ENCODE results near the gene MED15. TPM values are rescaled to one million over a fixed set of nuclear protein-coding genes. Genes with fewer than 3 reads are reported as not detected.
A peak's percentile ranks its signal among the peaks of the same experiment; 100 is the strongest.

Gene MED15
- total RNA-seq, 1 donor from 2014 or later: 26.2 TPM

- ATAC-seq (no peak), DNase-seq (ENCODE audit: low spot score) (no peak)
Measured at GRCh38 chr22:20567993-20568417, 60.6 kb downstream of the MED15 start.

GRCh38 chr22:20568502-20569058 lies 61.2 kb downstream of the MED15 start:
- DNase-seq (ENCODE audit: low spot score) (no peak), ATAC-seq (no peak)

GRCh38 chr22:20569059-20570058 lies 61.9 kb downstream of the MED15 start:
- peak; percentile 23 for ATAC-seq
- DNase-seq (ENCODE audit: low spot score): no peak

GRCh38 chr22:20571078-20571503 lies 63.7 kb downstream of the MED15 start:
- DNase-seq (ENCODE audit: low spot score) (no peak), ATAC-seq (no peak)

GRCh38 chr22:20571531-20572007 lies 64.2 kb downstream of the MED15 start:
- DNase-seq (ENCODE audit: low spot score) (no peak), ATAC-seq (peak; percentile 33)

- no peak for ATAC-seq
- DNase-seq (ENCODE audit: low spot score): no peak
Measured at GRCh38 chr22:20572132-20572802, 64.9 kb downstream of the MED15 start.

- ATAC-seq (no peak), DNase-seq (ENCODE audit: low spot score) (no peak)
Measured at GRCh38 chr22:20573176-20573832, 65.9 kb downstream of the MED15 start.

GRCh38 chr22:20573833-20574615 lies 66.6 kb downstream of the MED15 start:
- DNase-seq (ENCODE audit: low spot score): no peak
- ATAC-seq: no peak

- ATAC-seq (no peak), DNase-seq (ENCODE audit: low spot score) (no peak)
Measured at GRCh38 chr22:20574920-20575353, 67.5 kb downstream of the MED15 start.

- no peak for DNase-seq (ENCODE audit: low spot score)
- no peak for ATAC-seq
Measured at GRCh38 chr22:20575724-20576444, 68.5 kb downstream of the MED15 start.

- no peak for DNase-seq (ENCODE audit: low spot score)
- ATAC-seq: peak; percentile 43
Measured at GRCh38 chr22:20576445-20576816, 69.0 kb downstream of the MED15 start.

- DNase-seq (ENCODE audit: low spot score): no peak
- no peak for ATAC-seq
Measured at GRCh38 chr22:20577045-20577444, 69.6 kb downstream of the MED15 start.

- ATAC-seq (no peak), DNase-seq (ENCODE audit: low spot score) (no peak)
Measured at GRCh38 chr22:20577549-20577975, 70.2 kb downstream of the MED15 start.

GRCh38 chr22:20578192-20578591 lies 70.8 kb downstream of the MED15 start:
- ATAC-seq: peak; percentile 37
- DNase-seq (ENCODE audit: low spot score): no peak

GRCh38 chr22:20578707-20579106 lies 71.3 kb downstream of the MED15 start:
- DNase-seq (ENCODE audit: low spot score) (no peak), ATAC-seq (no peak)

- ATAC-seq (no peak), DNase-seq (ENCODE audit: low spot score) (no peak)
Measured at GRCh38 chr22:20579273-20580120, 72.1 kb downstream of the MED15 start.

GRCh38 chr22:20580179-20580578 lies 72.8 kb downstream of the MED15 start:
- ATAC-seq: no peak
- DNase-seq (ENCODE audit: low spot score): no peak
